DOHH2 (cell line): ENCODE data around the gene PCDHGC4.

Experiments
- H3F3A ChIP-seq: fragments of 200-600 bp; sonication (generic), shearing (Covaris generic); 2 replicates; pipeline ENCODE4 v1.6.0; 2016; ENCODE audit warnings: antibody characterized with exemption, mild to moderate bottlenecking; ENCODE audit not compliant: control insufficient read depth, insufficient read depth
- H3K27ac ChIP-seq: fragments of 200-600 bp; sonication (generic); 2 replicates; pipeline ENCODE4 v1.5.1; 2014; ENCODE audit warnings: low read depth, mild to moderate bottlenecking, low read length, moderate library complexity
- H3K27me3 ChIP-seq: fragments of 200-600 bp; sonication (generic); 2 replicates; pipeline ENCODE4 v1.6.1; 2014; ENCODE audit warnings: mild to moderate bottlenecking, low read length, mixed read lengths; ENCODE audit not compliant: control insufficient read depth
- H3K36me3 ChIP-seq: fragments of 200-600 bp; sonication (generic); 2 replicates; pipeline ENCODE4 v1.6.1; 2014; ENCODE audit warnings: mild to moderate bottlenecking, low read length, moderate library complexity, mixed read lengths; ENCODE audit not compliant: control insufficient read depth
- H3K4me1 ChIP-seq: fragments of 200-600 bp; sonication (generic); 2 replicates; pipeline ENCODE4 v1.6.1; 2014; ENCODE audit warnings: mild to moderate bottlenecking, low read length, mixed read lengths; ENCODE audit not compliant: control insufficient read depth
- H3K4me2 ChIP-seq: fragments of 200-600 bp; sonication (generic); 2 replicates; pipeline ENCODE4 v1.6.0; 2014; ENCODE audit warnings: mild to moderate bottlenecking, low read length, moderate library complexity
- H3K4me3 ChIP-seq: fragments of 200-600 bp; sonication (generic); 2 replicates; pipeline ENCODE4 v1.5.1; 2014; ENCODE audit warnings: mild to moderate bottlenecking, low read length, mixed read lengths
- H3K79me2 ChIP-seq: fragments of 200-600 bp; sonication (generic); 2 replicates; pipeline ENCODE4 v1.6.1; 2014; ENCODE audit warnings: mild to moderate bottlenecking, low read length, mixed read lengths; ENCODE audit not compliant: control insufficient read depth
- H3K9me2 ChIP-seq: fragments of 200-600 bp; sonication (generic); replicated peaks from 2 replicates; pipeline ENCODE4 v1.6.1; 2014; ENCODE audit warnings: mild to moderate bottlenecking, low read length, mixed read lengths; ENCODE audit not compliant: control insufficient read depth
- H3K9me3 ChIP-seq: fragments of 200-600 bp; sonication (generic); 2 replicates; pipeline ENCODE4 v1.6.1; 2014; ENCODE audit warnings: antibody characterized with exemption, low read length, mixed read lengths; ENCODE audit not compliant: control insufficient read depth, insufficient read depth
- H4K20me1 ChIP-seq: fragments of 200-600 bp; sonication (generic); 2 replicates; pipeline ENCODE4 v1.6.0; 2014; ENCODE audit warnings: low read depth, mild to moderate bottlenecking, antibody characterized with exemption, low read length, moderate library complexity; ENCODE audit not compliant: control insufficient read depth, insufficient read depth
- EZH2phosphoT487 ChIP-seq: fragments of 200-600 bp; sonication (generic); IDR thresholded peaks from 2 replicates; pipeline ENCODE4 v1.6.1; 2017; ENCODE audit warnings: borderline replicate concordance, mild to moderate bottlenecking, antibody characterized with exemption, low read length, moderate library complexity, mixed read lengths
- TF ChIP-seq, protein P1 (sequence below): fragments of 200-600 bp; sonication (generic); IDR thresholded peaks from one replicate; pipeline ENCODE4 v1.5.1; 2014; ENCODE audit warnings: antibody characterized with exemption, mild to moderate bottlenecking, low read depth, low read length; ENCODE audit not compliant: poor library complexity, severe bottlenecking

PCDHGC4 gene

DNA sequence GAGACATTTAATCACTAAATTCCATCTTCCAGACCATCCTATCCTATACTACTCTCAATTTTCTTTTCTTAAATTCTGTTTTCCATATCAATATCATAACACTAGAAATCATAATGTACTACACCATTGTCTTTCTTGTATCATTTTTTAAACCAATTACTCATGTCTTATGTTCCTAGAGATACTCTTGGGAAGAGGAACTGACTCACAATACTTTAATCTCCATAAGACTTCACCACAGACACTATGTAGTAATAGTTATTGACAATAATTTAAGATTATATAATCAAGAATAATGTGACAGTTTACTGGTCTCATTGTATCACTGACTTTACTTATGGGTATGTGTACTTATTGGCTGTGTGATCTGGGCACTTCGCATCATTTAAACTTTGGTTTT lies 47.9 kb downstream of the PCDHGC4 start:
- Histone ChIP-seq H3K4me2 (no peak overlapping the region), H3F3A (peaks cover 25% of the 10 kb centered on the region), H3K4me3 (no peak overlapping the region), H3K27ac (peak overlapping the region; percentile 5; the same call in 1 of the 2 replicates), H3K4me1 (peaks cover 62% of the 10 kb centered on the region), H4K20me1 (no peaks in the 10 kb centered on the region), H3K9me3 (no peaks in the 10 kb centered on the region), H3K27me3 (no peaks in the 10 kb centered on the region), H3K79me2 (peaks cover 18% of the 10 kb centered on the region), H3K36me3 (peaks cover 73% of the 10 kb centered on the region), H3K9me2 (no peaks in the 10 kb centered on the region)
- TF ChIP-seq, protein P1, sequence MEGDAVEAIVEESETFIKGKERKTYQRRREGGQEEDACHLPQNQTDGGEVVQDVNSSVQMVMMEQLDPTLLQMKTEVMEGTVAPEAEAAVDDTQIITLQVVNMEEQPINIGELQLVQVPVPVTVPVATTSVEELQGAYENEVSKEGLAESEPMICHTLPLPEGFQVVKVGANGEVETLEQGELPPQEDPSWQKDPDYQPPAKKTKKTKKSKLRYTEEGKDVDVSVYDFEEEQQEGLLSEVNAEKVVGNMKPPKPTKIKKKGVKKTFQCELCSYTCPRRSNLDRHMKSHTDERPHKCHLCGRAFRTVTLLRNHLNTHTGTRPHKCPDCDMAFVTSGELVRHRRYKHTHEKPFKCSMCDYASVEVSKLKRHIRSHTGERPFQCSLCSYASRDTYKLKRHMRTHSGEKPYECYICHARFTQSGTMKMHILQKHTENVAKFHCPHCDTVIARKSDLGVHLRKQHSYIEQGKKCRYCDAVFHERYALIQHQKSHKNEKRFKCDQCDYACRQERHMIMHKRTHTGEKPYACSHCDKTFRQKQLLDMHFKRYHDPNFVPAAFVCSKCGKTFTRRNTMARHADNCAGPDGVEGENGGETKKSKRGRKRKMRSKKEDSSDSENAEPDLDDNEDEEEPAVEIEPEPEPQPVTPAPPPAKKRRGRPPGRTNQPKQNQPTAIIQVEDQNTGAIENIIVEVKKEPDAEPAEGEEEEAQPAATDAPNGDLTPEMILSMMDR, result no peak
- no peak for TF ChIP-seq EZH2phosphoT487

DNA sequence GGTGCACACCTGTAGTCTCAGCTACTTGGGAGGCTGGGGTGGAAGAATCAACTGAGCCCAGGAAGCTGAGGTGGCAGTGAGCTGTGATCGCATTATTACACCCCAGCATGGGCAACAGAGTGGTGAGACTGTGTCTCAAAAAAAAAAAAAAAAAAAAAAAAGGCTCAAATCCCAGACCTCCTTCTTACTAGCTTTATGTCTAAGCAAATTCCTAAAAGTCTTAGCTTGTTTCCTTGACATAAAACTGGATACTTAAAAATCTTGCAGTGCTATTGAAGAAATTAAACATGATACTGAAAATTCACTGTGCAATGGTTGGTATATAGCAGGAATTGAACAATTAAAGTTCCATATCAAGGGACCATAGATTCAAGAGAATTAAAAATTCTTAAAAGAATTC lies 49.1 kb downstream of the PCDHGC4 start:
- TF ChIP-seq, protein P1, result no peak
- no peak for TF ChIP-seq EZH2phosphoT487
- no peaks in the 10 kb centered on the region for H4K20me1 ChIP-seq
- no peak overlapping the region for H3K27ac ChIP-seq
- no peaks in the 10 kb centered on the region for H3K9me3 ChIP-seq
- peaks cover 21% of the 10 kb centered on the region for H3F3A ChIP-seq
- peaks cover 62% of the 10 kb centered on the region for H3K36me3 ChIP-seq
- H3K27me3 ChIP-seq, result no peaks in the 10 kb centered on the region
- H3K79me2 ChIP-seq, result peaks cover 6% of the 10 kb centered on the region
- H3K4me2 ChIP-seq, result no peak overlapping the region
- H3K4me3 ChIP-seq, result no peak overlapping the region
- peaks cover 50% of the 10 kb centered on the region for H3K4me1 ChIP-seq
- no peaks in the 10 kb centered on the region for H3K9me2 ChIP-seq

DNA sequence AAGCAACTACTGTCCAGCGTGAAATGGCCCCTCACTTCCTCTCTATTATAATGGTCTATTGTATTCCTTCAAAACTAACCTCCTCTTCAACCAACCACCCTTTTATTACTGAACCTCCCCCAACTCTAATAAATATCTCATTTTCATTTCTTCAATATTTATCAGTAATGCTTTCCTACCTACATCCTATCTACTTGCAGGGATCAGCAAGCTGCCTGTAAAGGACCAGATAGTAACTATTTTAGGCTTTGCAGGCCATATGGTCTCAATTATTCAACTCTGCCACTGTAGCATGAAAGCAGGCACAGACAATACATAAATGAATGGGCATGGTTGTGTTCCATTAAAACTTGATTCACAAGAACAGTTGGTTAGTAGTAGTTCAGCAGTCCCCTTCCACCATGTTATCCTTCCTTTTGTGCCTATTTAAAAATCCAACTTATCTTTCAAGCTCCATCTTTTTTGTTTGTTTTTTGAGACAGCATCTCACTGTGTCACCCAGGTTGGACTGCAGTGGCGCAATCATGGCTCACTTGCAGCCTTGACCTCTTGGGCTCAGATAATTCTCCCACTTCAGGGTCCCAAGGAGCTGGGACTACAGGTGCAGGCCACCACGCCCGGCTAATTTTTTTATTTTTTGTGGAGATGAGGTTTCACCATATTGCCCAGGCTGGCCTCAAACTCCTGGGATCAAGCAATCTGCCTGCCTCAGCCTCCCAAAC lies 49.8 kb downstream of the PCDHGC4 start:
- Histone ChIP-seq H3F3A (peaks cover 14% of the 10 kb centered on the region), H3K9me3 (no peaks in the 10 kb centered on the region), H3K27me3 (no peaks in the 10 kb centered on the region), H3K9me2 (no peaks in the 10 kb centered on the region), H3K4me3 (no peak overlapping the region), H3K4me1 (peaks cover 43% of the 10 kb centered on the region), H4K20me1 (no peaks in the 10 kb centered on the region), H3K27ac (no peak overlapping the region), H3K4me2 (no peak overlapping the region), H3K79me2 (no peaks in the 10 kb centered on the region), H3K36me3 (peaks cover 55% of the 10 kb centered on the region)
- TF ChIP-seq, protein P1, result no peak
- TF ChIP-seq EZH2phosphoT487, result no peak
